Stimulated activated CD4-positive, alpha-beta T cell treated with anti-CD3 and anti-CD28 coated beads, Interleukin-15, amount 100 ng/mL, for 24 hours (primary cell): ENCODE data around the gene MCF2L2.

Experiments used
- DNase-seq: peaks from one replicate; pipeline ENCODE4 v3.0.0-alpha.2; 2020

Gene MCF2L2

GRCh38 chr3:183394150-183394549, 34.3 kb downstream of the MCF2L2 start:
- DNase-seq: no peak

GRCh38 chr3:183393625-183394024, 34.8 kb downstream of the MCF2L2 start:
- no peak for DNase-seq

- no peak for DNase-seq
Observed at GRCh38 chr3:183392186-183393034, 36.0 kb downstream of the MCF2L2 start.

GRCh38 chr3:183391460-183391859, 37.0 kb downstream of the MCF2L2 start:
- DNase-seq: no peak

GRCh38 chr3:183390844-183391243, 37.6 kb downstream of the MCF2L2 start:
- DNase-seq: no peak

- DNase-seq: no peak
Observed at GRCh38 chr3:183388213-183388895, 40.1 kb downstream of the MCF2L2 start.

- DNase-seq: no peak
Observed at GRCh38 chr3:183387797-183388196, 40.6 kb downstream of the MCF2L2 start.

GRCh38 chr3:183386651-183387050, 41.8 kb downstream of the MCF2L2 start:
- DNase-seq: no peak

- DNase-seq: peak; percentile 65
Observed at GRCh38 chr3:183385698-183386613, 42.5 kb downstream of the MCF2L2 start.

- no peak for DNase-seq
Observed at GRCh38 chr3:183381673-183382072, 46.7 kb downstream of the MCF2L2 start.

- DNase-seq: peak; percentile 20
Observed at GRCh38 chr3:183381179-183381578, 47.2 kb downstream of the MCF2L2 start.

GRCh38 chr3:183378951-183379350, 49.5 kb downstream of the MCF2L2 start:
- no peak for DNase-seq

- no peak for DNase-seq
Observed at GRCh38 chr3:183378545-183378944, 49.9 kb downstream of the MCF2L2 start.

- no peak for DNase-seq
Observed at GRCh38 chr3:183378008-183378407, 50.4 kb downstream of the MCF2L2 start.

- DNase-seq: peak; percentile 46
Observed at GRCh38 chr3:183377307-183377959, 51.0 kb downstream of the MCF2L2 start.

- DNase-seq: no peak
Observed at GRCh38 chr3:183375787-183376186, 52.6 kb downstream of the MCF2L2 start.

- DNase-seq: no peak
Observed at GRCh38 chr3:183375337-183375736, 53.1 kb downstream of the MCF2L2 start.

- DNase-seq: no peak
Observed at GRCh38 chr3:183372911-183373310, 55.5 kb downstream of the MCF2L2 start.

- DNase-seq: peak; percentile 47
Observed at GRCh38 chr3:183371600-183371968, 56.8 kb downstream of the MCF2L2 start.

- DNase-seq: no peak
Observed at GRCh38 chr3:183370391-183370790, 58.0 kb downstream of the MCF2L2 start.

GRCh38 chr3:183369627-183370026, 58.8 kb downstream of the MCF2L2 start:
- no peak for DNase-seq

- DNase-seq: no peak
Observed at GRCh38 chr3:183369117-183369516, 59.3 kb downstream of the MCF2L2 start.
